Fibroblast of pulmonary artery (primary cell): ENCODE results near the gene GALNT5.
A peak's percentile ranks its signal among the peaks of the same experiment; 100 is the strongest.

Source experiments
- DNase-seq: peaks from one replicate; pipeline ENCODE4 v3.0.0-alpha.2; 2010; ENCODE audit warnings: low read depth
- H3K4me3 ChIP-seq: replicated peaks from 2 replicates; pipeline ENCODE4 v1.5.1; 2011; ENCODE audit warnings: low read depth, mild to moderate bottlenecking, control low read depth, low read length, moderate library complexity
- TF ChIP-seq, protein P1 (sequence below): IDR thresholded peaks from 2 replicates; pipeline ENCODE4 v1.5.1; 2011; ENCODE audit warnings: mild to moderate bottlenecking, control low read depth, low read length, inconsistent platforms; ENCODE audit errors: missing control alignments

Gene GALNT5

GRCh38 chr2:157257312-157258252, at the start of gene GALNT5:
Gene GALNT5 (plus strand): TSS chr2:157257705. CDS start chr2:157258083, 378 bp downstream.
- peak within 1 kb of the TSS; percentile 12 for H3K4me3 ChIP-seq
- peak; percentile 37 for DNase-seq
- TF ChIP-seq, protein P1, sequence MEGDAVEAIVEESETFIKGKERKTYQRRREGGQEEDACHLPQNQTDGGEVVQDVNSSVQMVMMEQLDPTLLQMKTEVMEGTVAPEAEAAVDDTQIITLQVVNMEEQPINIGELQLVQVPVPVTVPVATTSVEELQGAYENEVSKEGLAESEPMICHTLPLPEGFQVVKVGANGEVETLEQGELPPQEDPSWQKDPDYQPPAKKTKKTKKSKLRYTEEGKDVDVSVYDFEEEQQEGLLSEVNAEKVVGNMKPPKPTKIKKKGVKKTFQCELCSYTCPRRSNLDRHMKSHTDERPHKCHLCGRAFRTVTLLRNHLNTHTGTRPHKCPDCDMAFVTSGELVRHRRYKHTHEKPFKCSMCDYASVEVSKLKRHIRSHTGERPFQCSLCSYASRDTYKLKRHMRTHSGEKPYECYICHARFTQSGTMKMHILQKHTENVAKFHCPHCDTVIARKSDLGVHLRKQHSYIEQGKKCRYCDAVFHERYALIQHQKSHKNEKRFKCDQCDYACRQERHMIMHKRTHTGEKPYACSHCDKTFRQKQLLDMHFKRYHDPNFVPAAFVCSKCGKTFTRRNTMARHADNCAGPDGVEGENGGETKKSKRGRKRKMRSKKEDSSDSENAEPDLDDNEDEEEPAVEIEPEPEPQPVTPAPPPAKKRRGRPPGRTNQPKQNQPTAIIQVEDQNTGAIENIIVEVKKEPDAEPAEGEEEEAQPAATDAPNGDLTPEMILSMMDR: no peak

DNA sequence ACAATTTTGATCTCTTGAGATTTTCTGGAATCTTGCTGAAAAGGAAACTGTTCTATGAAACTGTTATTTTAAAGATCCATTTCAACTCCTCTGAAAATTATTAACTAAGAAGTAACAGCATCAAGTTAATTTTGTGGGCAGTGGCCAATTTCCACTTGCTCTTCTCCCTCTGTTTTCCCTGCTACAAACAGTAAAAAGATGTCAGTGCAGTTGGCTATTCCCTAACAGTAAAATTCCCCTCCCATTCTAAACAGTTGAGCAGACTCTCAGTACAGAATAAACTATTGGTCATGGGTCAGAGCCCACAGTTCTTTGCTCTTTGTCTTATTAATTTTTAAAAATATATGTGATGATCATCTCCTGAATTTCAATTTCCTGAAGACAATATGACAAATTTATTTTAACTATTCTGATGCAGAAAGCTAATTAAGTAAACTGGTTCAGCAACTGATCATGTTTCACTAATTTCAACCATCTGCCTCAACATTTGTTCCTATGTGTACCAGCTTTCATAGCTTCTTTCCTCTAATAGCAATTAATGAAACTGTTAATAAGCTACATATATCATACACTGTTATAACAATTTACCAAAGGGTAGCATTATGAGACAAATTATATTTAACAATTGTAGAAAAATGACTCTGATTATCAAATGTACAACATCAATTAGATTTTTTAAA, 41.1 kb upstream of the GALNT5 start:
- TF ChIP-seq, protein P1: no peak
- DNase-seq: no peak
- H3K4me3 ChIP-seq: no peak overlapping the region

- TF ChIP-seq, protein P1: no peak
- no peak overlapping the region for H3K4me3 ChIP-seq
Measured at GRCh38 chr2:157217409-157217808, 40.1 kb upstream of the GALNT5 start.

DNA sequence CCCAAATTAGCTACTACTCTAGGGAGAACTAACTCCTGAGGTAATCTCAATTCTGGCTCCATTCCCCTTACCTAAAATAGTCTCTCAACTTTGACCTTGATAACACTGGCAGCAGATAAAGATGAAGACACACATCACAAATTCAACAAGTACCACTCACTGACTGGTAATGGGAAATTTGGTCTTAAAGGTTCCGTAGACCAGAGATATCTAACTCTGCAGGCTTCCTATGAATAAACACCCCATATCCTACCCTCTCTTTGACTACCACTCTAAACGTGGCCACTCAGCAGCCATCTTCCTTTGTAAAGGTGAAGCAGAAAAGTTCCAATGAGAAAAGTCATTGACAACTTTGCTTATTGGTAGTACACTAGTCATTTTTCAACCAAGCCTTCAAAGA, 38.6 kb upstream of the GALNT5 start:
- TF ChIP-seq, protein P1: no peak
- DNase-seq: no peak
- no peak overlapping the region for H3K4me3 ChIP-seq

More at GRCh38 chr2:157217409-157217808, 40.1 kb upstream of the GALNT5 start:
- DNase-seq: no peak

DNA sequence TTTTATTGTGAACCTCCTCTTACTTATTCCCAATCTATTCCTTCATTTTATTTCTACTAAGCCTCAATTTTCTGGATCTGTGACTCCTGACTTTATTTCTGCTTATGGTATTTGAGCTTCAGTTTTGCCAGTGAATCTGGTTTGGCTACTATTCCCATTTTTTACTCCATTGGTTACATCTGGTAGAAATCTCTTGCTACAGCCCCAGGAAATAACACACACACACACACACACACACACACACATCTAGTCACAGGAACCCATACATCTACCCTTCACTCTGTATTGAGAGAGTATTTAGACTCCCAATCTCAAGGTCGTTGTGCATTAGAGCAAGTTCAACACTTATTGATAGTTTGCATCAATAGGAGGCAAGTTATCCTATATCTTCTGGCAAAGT, 37.0 kb upstream of the GALNT5 start:
- no peak overlapping the region for H3K4me3 ChIP-seq
- DNase-seq: no peak
- TF ChIP-seq, protein P1: no peak

GRCh38 chr2:157221394-157221988, 36.0 kb upstream of the GALNT5 start:
- TF ChIP-seq, protein P1: no peak
- DNase-seq: no peak
- H3K4me3 ChIP-seq: no peak overlapping the region
